EL (cell line): Measurements from ENCODE around the gene GKN1.

Source experiments
- DNase-seq: peaks from one replicate; pipeline ENCODE4 v3.0.0-alpha.2; 2016

Gene GKN1

GRCh38 chr2:68961380-68961779 lies 13.1 kb upstream of the GKN1 start:
- no peak for DNase-seq

- DNase-seq = no peak
Observed at GRCh38 chr2:68964282-68964681, 10.2 kb upstream of the GKN1 start.

GRCh38 chr2:68968221-68968620 lies 6.2 kb upstream of the GKN1 start:
- DNase-seq = no peak

- no peak for DNase-seq
Observed at GRCh38 chr2:68969736-68970490, 4.5 kb upstream of the GKN1 start.

- peak; percentile 8 for DNase-seq
Observed at GRCh38 chr2:68970566-68971265, 3.7 kb upstream of the GKN1 start.

- DNase-seq = peak; percentile 100
Observed at GRCh38 chr2:68971591-68972231, 2.7 kb upstream of the GKN1 start.

- DNase-seq = no peak
Observed at GRCh38 chr2:68974946-68975665, 670 bp downstream of the GKN1 start.

- no peak for DNase-seq
Observed at GRCh38 chr2:68975844-68976243, 1.4 kb downstream of the GKN1 start.

- no peak for DNase-seq
Observed at GRCh38 chr2:68977453-68977852, 3.0 kb downstream of the GKN1 start.

GRCh38 chr2:68978098-68978497 lies 3.7 kb downstream of the GKN1 start:
- no peak for DNase-seq

GRCh38 chr2:68980956-68981355 lies 6.5 kb downstream of the GKN1 start:
- no peak for DNase-seq

GRCh38 chr2:68987021-68987503 lies 12.6 kb downstream of the GKN1 start:
- DNase-seq = no peak

- no peak for DNase-seq
Observed at GRCh38 chr2:68989035-68989434, 14.6 kb downstream of the GKN1 start.

GRCh38 chr2:68992341-68992740 lies 17.9 kb downstream of the GKN1 start:
- no peak for DNase-seq

GRCh38 chr2:68992933-68993332 lies 18.5 kb downstream of the GKN1 start:
- no peak for DNase-seq

- DNase-seq = no peak
Observed at GRCh38 chr2:68993660-68994059, 19.2 kb downstream of the GKN1 start.

- peak; percentile 91 for DNase-seq
Observed at GRCh38 chr2:68994864-68995263, 20.4 kb downstream of the GKN1 start.

GRCh38 chr2:68995916-68996315 lies 21.5 kb downstream of the GKN1 start:
- DNase-seq = no peak

- DNase-seq = no peak
Observed at GRCh38 chr2:68997401-68997800, 23.0 kb downstream of the GKN1 start.

- no peak for DNase-seq
Observed at GRCh38 chr2:69001879-69002278, 27.4 kb downstream of the GKN1 start.

- no peak for DNase-seq
Observed at GRCh38 chr2:69003731-69004130, 29.3 kb downstream of the GKN1 start.

GRCh38 chr2:69007169-69007568 lies 32.7 kb downstream of the GKN1 start:
- DNase-seq = no peak

GRCh38 chr2:69007603-69008002 lies 33.2 kb downstream of the GKN1 start:
- no peak for DNase-seq
